GM21529 (cell line): ENCODE data around the gene SP5.
"Not testable (repeated sequence)": the region's sequence is repeated elsewhere in the genome, so short reads cannot be mapped to it uniquely, and the experiment has no call there.

ENCODE experiments used
- ATAC-seq: cut with Tn5 transposase; IDR thresholded peaks from one replicate; pipeline ENCODE4 v1.9.1; 2021; ENCODE audit not compliant: unreplicated experiment

The SP5 gene

GRCh38 chr2:170710609-170710979 is 4.5 kb upstream of the SP5 start:
- ATAC-seq, result no peak

DNA sequence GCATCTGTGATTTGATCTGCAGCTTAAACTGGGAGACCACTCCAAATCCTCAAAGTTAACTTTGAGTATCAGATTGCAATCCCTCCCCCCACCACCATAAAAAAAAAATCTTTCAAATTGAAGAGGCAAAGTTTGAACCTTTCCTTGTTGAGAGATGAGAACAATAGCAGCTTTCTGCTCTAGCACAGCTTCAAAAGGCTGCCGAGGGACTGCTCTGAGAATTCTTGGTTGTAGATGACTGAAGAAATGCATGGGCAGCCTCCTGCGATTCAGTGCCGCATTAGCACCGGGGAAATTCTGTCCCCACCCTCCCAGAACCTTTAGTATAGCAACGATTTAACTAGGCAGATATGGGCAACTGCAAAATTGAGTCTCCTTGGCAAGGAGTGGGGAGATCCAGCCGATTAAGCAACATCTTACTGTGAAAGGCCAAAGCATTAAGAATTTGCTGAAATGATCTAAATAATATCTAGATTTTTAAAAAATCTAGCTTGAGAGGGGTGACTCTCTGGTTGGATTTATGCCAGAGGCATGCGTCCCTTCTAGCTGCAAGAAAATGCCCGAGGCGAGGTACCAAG is 3.9 kb upstream of the SP5 start:
- ATAC-seq, result no peak

DNA sequence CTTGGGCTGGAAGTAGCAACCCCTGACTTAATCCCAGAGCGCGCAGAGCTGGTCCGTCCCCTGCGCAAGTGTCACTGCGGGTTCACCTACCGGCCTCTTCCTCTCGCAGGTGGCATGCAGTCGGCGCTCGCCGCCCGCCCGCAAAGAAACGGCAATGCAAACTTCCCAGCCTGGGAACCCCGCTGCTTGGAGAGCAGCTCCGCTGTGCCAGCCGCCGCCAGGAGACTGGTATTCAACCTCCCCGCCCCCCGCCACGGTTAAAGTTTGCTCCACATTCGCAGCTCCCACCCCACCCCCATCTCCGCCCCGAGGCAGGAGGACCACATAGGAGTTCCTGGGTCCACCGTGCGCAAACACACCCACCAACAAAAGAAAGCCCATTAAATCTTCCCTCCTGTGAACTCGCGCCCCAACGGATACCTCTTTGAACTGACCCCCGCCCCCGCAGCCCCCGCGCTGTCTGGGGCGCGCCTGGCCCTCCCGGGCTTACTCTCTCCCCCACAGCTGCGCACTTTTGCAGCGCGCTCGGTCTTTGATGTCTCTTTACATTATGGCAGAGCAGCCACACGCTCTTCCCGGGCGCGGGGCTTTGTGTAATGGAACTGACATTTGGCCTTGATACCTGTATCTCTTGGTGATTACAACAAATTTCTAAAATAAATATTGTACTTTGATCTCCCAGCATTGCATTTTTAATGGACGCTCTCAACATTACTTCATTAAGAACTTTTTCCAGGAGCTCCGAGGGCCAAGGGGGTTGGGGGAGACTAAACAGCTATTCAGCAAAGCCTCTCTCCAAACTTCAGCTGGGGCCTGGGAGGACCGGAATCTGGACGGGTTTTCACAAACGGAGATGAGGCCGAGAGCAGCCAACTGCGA is 3.1 kb upstream of the SP5 start:
- no peak for ATAC-seq

DNA sequence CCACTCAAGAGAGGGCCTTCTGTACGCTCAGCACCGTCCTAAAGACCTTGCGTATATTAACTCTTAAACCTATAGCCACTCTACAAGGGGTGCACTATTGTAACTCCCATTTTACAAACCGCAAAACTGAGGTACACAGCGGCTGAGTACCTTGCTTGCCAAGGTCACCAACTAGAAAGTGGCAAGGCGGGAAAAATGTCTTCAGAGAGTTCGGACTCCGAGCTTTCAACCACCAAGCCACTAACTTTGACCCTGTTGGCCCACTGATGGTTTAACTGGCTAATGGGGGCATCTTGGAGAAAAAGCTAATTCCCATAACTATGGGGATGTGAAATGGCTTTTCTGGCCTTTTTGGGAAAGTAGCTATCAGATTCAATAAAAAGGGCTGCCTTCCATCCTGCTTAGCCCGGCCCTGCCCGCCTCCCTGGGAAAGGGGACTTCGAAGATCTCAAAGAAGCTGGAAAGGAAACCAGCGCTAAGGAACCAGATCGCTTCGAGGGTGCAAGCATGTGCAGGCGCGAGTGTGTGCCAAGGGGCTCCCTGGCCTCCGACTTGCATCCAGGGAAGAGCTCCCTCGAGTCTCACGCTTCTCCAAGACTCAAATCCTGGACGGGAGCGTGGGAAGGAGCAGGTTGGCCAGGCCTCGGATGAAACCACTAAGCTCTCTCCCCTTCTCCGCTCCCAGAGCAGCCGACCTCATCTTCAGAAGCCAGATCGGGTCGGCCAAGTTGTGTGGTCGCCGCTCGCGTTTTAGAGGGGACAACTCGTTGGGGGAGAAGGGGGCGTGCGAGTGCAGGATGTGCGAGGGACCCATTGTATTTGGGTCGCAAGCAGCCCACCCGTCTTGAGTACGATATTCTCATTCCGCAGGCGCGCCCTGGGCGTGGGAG is 2.2 kb upstream of the SP5 start:
- ATAC-seq, result no peak

GRCh38 chr2:170713543-170714380 is 1.4 kb upstream of the SP5 start:
- ATAC-seq, result no peak

DNA sequence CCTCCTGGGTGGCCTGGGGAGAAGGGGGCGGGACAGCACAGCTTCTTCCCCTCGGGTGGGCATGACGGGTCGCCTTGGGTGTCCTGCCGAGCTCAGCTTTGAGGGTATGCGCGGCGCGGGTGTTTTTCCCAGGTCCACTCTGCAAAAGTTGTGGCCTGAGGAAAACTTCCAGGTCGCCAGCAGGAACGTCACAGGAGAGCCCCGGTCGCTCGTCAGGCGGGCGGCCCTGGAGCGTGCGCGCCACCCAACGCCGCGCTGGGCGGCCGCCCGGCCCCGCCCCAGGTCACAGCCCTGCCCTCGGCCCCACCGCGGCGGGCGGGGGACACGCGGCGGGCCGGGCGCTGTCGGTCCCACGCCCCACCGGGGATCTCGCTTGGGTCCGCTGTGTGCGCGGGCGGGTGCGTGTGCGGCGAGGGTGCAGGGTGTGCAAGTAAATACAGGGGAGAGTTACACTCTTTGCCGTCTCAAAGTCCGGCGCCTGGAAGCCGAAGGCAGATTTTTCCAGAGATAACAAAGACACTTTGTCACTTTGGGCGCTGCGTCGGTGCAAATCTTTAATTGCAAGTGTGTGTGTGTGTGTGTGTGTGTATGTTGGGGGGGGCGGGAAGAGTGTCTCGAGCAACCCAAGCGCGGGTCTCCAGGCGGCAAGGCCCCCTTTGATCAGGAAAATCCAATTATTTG is 616 bp upstream of the SP5 start:
- no peak for ATAC-seq

DNA sequence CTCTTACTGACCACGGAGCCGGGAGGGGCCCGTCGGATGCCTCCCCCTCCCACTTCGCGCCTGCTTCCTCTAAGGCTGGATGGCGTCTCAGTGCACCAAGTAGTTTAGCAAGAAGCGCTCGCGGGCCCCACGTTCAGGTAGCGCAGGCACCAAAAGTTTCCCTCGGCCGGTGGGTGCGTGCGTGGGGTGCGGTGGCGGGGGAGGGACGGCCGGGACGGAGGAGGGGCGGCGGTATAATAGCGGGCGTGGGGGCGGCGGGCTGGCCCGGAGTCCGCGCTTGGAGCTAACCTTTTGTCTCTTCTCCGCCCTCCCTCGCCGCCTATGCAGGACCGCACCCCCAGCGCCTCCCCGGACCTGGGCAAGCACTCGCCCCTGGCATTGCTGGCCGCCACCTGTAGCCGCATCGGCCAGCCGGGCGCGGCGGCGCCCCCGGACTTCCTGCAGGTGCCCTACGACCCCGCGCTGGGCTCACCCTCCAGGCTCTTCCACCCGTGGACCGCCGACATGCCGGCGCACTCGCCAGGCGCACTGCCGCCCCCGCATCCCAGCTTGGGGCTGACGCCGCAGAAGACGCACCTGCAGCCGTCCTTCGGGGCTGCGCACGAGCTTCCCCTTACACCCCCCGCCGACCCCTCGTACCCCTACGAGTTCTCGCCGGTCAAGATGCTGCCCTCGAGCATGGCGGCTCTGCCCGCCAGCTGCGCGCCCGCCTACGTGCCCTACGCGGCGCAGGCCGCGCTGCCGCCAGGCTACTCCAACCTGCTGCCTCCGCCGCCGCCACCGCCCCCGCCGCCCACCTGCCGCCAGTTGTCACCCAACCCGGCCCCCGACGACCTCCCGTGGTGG is 1.0 kb downstream of the SP5 start:
- ATAC-seq, result no peak

GRCh38 chr2:170716851-170717598 is 1.9 kb downstream of the SP5 start:
- no peak for ATAC-seq

DNA sequence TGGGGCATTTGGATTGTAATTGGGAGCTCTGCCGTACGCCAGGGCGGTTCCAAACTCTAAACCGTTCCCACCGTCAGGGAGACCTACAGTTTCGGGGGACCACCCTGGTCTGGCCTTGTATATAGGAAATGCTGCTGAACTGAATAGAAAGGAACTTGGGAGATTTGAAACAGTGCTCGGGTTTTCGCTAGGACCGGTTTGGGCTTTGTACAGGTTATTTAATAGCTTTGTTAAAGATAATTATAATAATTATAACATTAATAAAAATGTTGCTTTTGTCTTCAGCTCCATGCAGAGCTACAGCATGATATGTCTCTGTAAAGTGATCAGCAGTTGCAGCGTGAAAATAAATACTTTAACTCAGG is 2.4 kb downstream of the SP5 start:
- ATAC-seq, result no peak

GRCh38 chr2:170717991-170718589 is 3.0 kb downstream of the SP5 start:
- no peak for ATAC-seq

- no peak for ATAC-seq
These were observed 4.7 kb downstream of the SP5 start for GRCh38 chr2:170719810-170720209.

DNA sequence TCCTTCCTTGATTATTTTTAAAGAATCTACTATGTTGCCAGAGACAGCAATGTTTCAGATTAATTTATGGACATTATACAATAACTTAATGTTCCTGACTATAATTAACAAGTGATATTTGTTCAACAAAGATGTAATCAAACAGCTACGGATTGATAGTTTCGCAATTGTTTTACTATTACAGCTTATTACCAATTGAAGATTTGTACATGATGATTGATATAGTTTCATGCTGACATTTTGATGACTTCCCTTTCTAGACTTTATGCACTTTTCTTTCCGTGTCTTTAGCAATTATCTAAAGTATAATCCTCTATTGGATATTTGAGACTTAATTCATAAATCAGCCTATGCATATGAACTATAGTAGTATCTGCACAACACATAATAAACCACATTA is 6.5 kb downstream of the SP5 start:
- ATAC-seq, result no peak

- no peak for ATAC-seq
These were observed 7.2 kb downstream of the SP5 start for GRCh38 chr2:170722301-170722700.

GRCh38 chr2:170723446-170723958 is 8.4 kb downstream of the SP5 start:
- ATAC-seq, result no peak

DNA sequence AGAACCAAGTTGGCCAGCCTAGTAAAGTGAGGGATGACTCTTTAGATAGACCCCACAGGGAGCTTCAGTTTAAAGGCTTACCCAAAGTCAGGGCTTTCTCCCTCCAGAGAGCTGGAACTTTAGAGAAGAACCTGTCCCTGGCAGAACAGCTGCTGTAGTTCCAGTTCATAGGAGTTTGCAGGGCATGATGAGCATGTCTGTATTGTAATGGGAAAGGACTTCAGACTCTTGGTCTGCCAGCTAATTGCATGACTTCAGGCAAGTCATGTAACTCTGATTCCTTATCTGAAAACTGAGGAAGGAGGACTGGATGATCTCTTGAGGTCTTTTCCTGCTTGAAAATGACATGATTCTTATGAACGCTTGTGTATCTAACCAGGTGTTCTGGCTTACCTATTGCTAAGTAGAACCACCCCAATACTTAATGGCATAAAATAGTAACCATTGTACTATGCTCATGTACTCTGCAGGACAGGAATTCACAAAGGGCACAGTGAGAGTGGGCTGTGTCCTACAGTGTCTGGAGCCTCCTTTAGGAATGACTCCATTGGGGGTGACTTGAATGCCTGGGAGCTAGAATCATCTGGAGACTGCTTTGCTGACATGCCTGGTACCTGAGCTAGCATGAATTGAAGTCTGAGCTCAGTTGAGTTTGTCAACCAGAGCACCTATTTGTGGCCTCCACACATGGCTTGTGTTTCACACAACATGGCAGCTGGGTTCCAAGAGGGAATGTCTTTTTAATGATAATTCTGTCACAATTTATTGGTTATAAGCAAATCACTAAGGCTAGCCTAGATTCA is 18.9 kb downstream of the SP5 start:
- no peak for ATAC-seq

DNA sequence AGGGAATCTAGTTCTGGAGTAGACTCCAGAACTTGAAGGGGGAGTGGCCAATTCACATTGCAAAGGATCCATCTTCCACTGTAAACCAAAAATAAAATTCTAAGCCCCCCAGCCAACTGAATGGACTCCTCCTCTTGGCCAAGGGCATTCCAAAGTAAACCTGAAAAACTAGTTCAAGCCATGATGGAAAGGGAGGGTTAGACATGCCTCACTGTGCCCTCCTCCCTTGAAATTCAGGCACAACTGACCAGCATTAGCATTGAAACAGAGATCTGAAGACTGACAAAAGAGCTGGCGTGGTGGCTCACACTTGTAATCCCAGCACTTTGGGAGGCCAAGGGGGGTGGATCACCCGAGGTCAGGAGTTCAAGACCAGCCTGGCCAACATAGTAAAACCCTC is 19.5 kb downstream of the SP5 start:
- ATAC-seq, result not testable (repeated sequence)

GRCh38 chr2:170736628-170737027 is 21.5 kb downstream of the SP5 start:
- no peak for ATAC-seq
